Activated naive CD8-positive, alpha-beta T cell (primary cell): ENCODE results near the gene SPINT4.
"Not testable (repeated sequence)": the region's sequence is repeated elsewhere in the genome, so short reads cannot be mapped to it uniquely, and the experiment has no call there.

ENCODE experiments used
- H3K27ac Mint-ChIP-seq: one replicate; pipeline ENCODE4 v1.8.0; 2021; ENCODE audit warnings: mixed read lengths
- H3K27me3 Mint-ChIP-seq: one replicate; pipeline ENCODE4 v1.8.0; 2021; ENCODE audit warnings: mixed read lengths
- H3K36me3 Mint-ChIP-seq: one replicate; pipeline ENCODE4 v1.8.0; 2021; ENCODE audit warnings: mixed read lengths
- H3K4me1 Mint-ChIP-seq: one replicate; pipeline ENCODE4 v1.8.0; 2021; ENCODE audit warnings: low read depth, mixed read lengths
- H3K4me3 Mint-ChIP-seq: one replicate; pipeline ENCODE4 v1.8.0; 2021; ENCODE audit warnings: mild to moderate bottlenecking, mixed read lengths
- H3K9me3 Mint-ChIP-seq: one replicate; pipeline ENCODE4 v1.8.0; 2021; ENCODE audit warnings: low read depth, mixed read lengths

The SPINT4 gene

DNA sequence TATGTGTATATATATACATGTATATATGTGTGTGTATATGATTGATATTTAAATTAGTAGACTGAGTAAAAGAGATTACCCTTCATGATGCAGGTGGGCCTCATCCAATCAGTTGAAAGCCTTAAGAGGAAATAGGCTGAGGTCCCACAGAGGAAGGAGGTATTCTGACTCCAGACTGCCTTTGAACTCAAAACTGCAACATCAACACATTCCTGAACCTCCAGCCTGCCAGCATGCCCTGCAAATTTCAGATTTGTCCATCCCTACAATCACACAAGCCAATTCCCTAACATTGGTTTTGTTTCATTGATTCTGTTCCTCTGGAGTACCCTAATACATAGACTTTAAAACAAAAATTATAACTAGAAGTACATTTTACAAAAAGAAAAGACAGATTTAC lies 22.9 kb downstream of the SPINT4 start:
- Mint-ChIP-seq H3K27ac (no peak overlapping the region), H3K4me3 (no peak overlapping the region)

DNA sequence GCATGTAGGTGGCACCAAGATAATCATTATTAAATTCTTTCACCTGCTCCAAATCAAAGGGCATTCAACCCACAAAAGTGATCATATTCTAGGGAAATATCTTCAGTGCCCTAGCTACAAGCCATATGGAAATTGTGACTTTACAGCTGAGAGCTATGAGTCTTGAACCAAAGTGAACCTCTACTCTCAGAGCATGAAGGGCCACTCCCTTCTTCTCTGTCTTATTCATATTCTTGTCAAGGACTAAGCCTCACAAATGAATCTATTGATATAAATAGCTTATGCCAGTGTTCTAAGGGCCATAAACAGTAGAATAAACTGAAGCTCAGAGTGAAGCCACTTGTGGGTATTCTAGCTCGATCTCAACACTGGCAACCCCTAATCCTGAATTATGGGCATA lies 29.6 kb downstream of the SPINT4 start:
- H3K9me3 Mint-ChIP-seq: peaks cover 7% of the 10 kb centered on the region
- no peak overlapping the region for H3K4me3 Mint-ChIP-seq
- no peak overlapping the region for H3K27ac Mint-ChIP-seq
- no peaks in the 10 kb centered on the region for H3K36me3 Mint-ChIP-seq
- peaks cover 19% of the 10 kb centered on the region for H3K4me1 Mint-ChIP-seq
- peaks cover 10% of the 10 kb centered on the region for H3K27me3 Mint-ChIP-seq

More for the DNA sequence above, 22.9 kb downstream of the SPINT4 start:
- H3K27me3 Mint-ChIP-seq: peaks cover 9% of the 10 kb centered on the region
- no peaks in the 10 kb centered on the region for H3K9me3 Mint-ChIP-seq
- H3K4me1 Mint-ChIP-seq: no peaks in the 10 kb centered on the region
- no peaks in the 10 kb centered on the region for H3K36me3 Mint-ChIP-seq

DNA sequence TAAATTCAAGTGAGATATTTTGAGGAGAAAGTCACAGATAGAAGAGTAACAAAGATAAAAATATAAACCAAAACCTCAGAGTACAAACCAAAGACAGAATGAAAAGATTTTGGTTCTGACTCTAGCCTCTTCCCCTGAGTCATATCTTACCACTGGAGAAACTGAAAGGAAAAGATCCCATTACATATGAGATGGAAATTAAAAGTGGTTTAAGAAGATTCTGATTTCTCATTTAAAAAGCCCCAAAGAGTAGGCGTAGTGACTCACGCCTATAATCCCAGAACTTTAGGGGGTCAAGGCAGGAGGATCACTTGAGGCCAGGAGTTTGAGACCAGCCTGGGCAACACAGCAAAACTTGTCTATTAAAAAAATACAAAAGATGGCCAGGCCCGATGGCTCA lies 30.6 kb downstream of the SPINT4 start:
- no peaks in the 10 kb centered on the region for H3K36me3 Mint-ChIP-seq
- peaks cover 7% of the 10 kb centered on the region for H3K9me3 Mint-ChIP-seq
- peaks cover 7% of the 10 kb centered on the region for H3K27me3 Mint-ChIP-seq
- peaks cover 19% of the 10 kb centered on the region for H3K4me1 Mint-ChIP-seq
- H3K4me3 Mint-ChIP-seq: peak overlapping the region; percentile 7
- peak overlapping the region; percentile 87 for H3K27ac Mint-ChIP-seq

DNA sequence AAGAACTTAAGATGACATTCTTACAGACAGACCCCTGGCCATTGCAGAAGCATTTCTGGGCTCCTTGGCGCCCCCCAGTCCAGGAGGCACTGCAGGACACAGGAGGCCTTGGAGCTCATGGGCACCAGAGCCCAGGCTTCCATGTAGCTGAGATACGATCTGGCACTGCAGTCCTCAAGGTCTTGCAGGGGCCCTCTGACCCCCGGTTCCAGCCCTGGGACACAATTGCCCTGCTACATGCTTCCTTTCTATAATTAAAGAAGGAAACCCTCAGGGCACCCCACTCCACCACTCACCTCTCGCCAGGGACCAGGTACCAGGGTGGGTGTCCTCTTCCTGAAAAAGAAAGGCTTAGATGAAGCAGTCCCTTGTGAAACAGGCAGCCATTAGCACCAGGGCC lies 35.9 kb downstream of the SPINT4 start:
- no peaks in the 10 kb centered on the region for H3K36me3 Mint-ChIP-seq
- H3K27ac Mint-ChIP-seq: no peak overlapping the region
- H3K4me1 Mint-ChIP-seq: peaks cover 4% of the 10 kb centered on the region
- H3K27me3 Mint-ChIP-seq: peaks cover 5% of the 10 kb centered on the region
- H3K4me3 Mint-ChIP-seq: no peak overlapping the region
- H3K9me3 Mint-ChIP-seq: peaks cover 7% of the 10 kb centered on the region

DNA sequence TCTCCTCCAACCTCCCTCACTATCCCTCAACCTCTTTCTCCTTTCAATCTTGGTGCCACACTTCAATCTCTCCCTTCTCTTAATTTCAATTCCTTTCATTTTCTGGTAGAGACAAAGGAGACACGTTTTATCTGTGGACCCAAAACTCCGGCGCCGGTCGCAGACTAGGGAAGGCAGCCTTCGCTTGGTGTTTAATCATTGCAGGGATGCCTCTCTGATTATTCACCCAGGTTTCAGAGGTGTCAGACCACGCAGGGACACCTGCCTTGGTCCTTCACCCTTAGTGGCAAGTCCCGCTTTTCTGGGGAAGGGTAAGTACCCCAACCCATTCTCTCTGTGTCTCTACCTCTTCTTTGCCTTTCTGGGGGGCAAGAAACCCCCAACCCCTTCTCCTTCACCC lies 37.8 kb downstream of the SPINT4 start:
- H3K36me3 Mint-ChIP-seq, H3K27ac Mint-ChIP-seq, H3K9me3 Mint-ChIP-seq, H3K4me1 Mint-ChIP-seq, H3K27me3 Mint-ChIP-seq, H3K4me3 Mint-ChIP-seq: not testable (repeated sequence)

DNA sequence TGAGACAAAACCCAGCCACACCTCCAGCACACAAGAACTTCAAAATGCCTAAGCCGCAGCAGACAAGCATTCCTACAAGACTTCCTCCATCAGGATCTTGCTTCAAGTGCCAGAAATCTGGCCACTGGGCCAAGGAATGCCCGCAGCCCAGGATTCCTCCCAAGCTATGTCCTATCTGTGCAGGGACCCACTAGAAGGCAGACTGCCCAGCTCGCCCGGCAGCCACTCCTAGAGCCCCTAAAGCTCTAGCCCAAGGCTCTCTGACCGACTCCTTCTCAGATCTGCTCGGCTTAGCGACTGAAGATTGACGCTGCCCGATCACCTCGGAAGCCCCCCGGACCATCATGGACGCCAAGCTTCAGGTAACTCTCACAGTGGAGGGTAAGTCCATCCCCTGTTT lies 39.8 kb downstream of the SPINT4 start:
- not testable (repeated sequence) for H3K27me3 Mint-ChIP-seq, H3K9me3 Mint-ChIP-seq, H3K4me1 Mint-ChIP-seq, H3K4me3 Mint-ChIP-seq, H3K27ac Mint-ChIP-seq, H3K36me3 Mint-ChIP-seq

DNA sequence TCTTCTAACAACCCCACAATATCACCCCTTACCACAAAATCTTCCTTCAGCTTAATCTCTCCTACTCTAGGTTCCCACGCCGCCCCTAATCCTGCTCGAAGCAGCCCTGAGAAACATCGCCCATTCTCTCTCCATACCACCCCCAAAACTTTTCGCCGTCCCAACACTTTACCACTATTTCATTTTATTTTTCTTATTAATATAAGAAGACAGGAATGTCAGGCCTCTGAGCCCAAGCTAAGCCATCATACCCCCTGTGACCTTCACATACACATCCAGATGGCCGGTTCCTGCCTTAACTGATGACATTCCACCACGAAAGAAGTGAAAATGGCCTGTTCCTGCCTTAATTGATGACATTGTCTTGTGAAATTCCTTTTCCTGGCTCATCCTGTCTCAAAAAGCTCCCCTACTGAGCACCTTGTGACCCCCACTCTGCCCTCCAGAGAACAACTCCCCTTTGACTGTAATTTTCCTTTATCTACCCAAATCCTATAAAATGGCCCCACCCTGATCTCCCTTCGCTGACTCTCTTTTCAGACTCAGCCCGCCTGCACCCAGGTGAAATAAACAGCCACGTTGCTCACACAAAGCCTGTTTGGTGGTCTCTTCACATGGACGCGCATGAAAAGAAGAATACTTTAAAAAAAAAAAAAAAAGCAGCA lies 42.6 kb downstream of the SPINT4 start:
- not testable (repeated sequence) for H3K27me3 Mint-ChIP-seq, H3K36me3 Mint-ChIP-seq, H3K4me1 Mint-ChIP-seq, H3K4me3 Mint-ChIP-seq, H3K27ac Mint-ChIP-seq, H3K9me3 Mint-ChIP-seq

DNA sequence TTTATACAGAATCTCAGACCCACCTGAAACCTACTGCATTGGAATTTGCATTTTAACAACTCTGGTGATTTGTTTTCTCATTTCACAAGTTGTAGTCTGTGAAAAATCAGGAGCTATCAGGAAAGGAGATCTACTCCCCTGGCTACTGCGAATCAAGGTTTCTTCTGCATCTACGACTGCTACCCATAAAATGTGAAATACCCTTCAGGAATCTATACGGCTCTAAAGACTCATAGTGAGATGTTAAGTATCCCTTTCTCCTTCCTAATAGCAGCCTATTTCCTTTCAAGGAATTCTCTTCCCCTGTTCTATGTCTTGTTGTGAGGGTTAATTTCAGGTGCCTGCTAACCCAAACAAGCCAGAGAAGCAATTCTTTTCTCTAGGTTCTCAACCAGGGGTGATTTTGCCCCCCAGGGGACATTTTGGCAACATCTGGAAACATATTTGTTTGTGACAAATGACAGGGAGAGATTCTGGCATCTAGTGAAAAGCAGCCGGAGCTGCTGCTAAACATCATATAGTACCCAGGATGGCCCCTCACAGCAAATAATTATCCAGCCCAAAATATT lies 43.2 kb downstream of the SPINT4 start:
- Mint-ChIP-seq H3K4me1 (no peaks in the 10 kb centered on the region), H3K27me3 (peaks cover 3% of the 10 kb centered on the region), H3K9me3 (no peaks in the 10 kb centered on the region), H3K27ac (no peak overlapping the region), H3K4me3 (no peak overlapping the region), H3K36me3 (no peaks in the 10 kb centered on the region)

DNA sequence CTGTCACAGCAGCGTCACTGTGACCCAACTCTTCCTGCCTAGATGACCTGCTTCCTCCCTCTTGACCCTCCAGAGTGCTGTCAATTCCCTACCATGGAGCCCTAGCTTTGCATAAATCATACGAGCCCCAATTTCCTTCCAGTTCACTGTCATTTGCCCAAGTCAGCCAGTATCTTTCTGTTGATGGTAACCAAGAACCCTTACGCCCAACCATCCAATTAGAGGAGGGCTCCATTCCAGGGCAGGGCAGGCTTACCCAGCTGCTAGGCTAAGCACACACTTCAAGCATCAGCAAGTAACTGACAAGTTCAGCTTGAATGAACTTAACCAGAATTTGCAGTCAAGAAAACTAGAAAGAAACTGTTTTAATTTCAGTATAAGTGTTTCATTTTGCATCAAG lies 43.8 kb downstream of the SPINT4 start:
- peaks cover 3% of the 10 kb centered on the region for H3K27me3 Mint-ChIP-seq
- peaks cover 2% of the 10 kb centered on the region for H3K4me1 Mint-ChIP-seq

DNA sequence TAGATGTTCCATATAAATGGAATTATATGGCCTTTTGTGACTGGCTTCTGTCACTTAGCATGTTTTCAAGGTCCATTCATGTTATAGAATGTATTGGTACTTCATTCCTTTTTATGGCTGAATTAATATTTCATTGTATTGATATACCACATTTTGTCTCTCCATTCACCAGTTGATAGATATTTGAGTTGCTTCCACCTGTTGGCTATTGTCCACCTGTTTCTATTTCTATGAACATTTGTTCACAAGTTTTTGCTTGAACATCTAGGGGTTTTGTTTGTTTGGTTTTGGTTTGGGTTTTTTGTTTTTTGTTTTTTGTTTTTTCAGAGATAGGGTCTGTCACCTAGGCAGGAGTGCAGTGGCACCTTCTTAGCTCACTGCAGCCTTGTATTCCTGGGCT lies 46.3 kb downstream of the SPINT4 start:
- no peaks in the 10 kb centered on the region for H3K9me3 Mint-ChIP-seq
- no peaks in the 10 kb centered on the region for H3K27me3 Mint-ChIP-seq
- H3K4me3 Mint-ChIP-seq: no peak overlapping the region
- no peaks in the 10 kb centered on the region for H3K36me3 Mint-ChIP-seq
- peaks cover 3% of the 10 kb centered on the region for H3K4me1 Mint-ChIP-seq
- H3K27ac Mint-ChIP-seq: no peak overlapping the region

More for the DNA sequence above, 43.8 kb downstream of the SPINT4 start:
- Mint-ChIP-seq H3K27ac (no peak overlapping the region), H3K9me3 (no peaks in the 10 kb centered on the region), H3K4me3 (no peak overlapping the region), H3K36me3 (no peaks in the 10 kb centered on the region)

DNA sequence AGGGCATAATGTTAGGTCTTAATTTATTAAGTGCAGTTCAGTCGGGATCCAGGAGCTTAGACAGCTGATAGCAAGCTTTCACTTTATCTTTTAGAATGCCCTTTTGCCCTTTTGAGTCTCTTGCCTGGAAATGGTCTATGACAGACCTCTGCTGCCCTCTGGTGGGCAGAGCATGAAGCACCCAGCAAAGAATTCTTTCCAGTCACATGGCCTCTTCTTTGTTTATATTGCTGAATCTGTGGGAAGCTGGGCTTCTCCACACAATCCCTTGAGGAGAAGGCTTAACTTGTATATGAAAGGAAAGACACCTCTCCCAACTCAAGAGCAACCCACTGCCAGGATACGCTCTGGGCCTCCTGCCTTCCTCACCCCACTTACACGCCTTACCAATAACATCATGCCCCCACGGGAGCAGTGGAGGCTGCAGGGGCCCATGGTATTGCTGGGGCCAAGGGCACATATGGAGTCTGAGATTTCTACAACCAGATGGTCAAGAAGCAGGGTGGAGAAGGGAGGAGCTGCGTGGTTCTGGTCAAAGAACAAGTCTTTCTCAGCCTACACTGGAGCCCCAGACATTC lies 49.1 kb downstream of the SPINT4 start:
- no peaks in the 10 kb centered on the region for H3K36me3 Mint-ChIP-seq
- H3K27me3 Mint-ChIP-seq: peaks cover 2% of the 10 kb centered on the region
- no peak overlapping the region for H3K27ac Mint-ChIP-seq
- no peaks in the 10 kb centered on the region for H3K9me3 Mint-ChIP-seq
- peaks cover 3% of the 10 kb centered on the region for H3K4me1 Mint-ChIP-seq
- H3K4me3 Mint-ChIP-seq: no peak overlapping the region

DNA sequence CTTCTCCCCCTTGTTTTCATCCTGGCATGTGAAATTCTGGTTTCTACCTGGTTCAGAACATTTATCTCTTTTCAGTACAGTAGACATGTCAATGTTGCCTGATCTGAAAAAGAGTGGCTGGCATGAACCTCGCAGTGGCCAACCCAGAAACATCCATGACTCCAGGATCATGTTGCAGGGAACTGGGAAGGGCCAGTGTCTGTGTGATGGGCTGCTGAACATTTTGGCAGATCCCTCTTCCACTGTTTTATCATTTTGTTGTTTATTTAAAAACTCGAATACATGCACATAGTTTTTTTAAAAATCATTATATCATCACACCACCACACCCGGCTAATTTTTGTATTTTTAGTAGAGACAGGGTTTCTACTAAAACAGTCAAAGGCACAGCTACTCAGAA lies 50.5 kb downstream of the SPINT4 start:
- Mint-ChIP-seq H3K9me3 (no peaks in the 10 kb centered on the region), H3K4me1 (peaks cover 3% of the 10 kb centered on the region), H3K27me3 (peaks cover 2% of the 10 kb centered on the region), H3K27ac (no peak overlapping the region), H3K4me3 (no peak overlapping the region), H3K36me3 (no peaks in the 10 kb centered on the region)

DNA sequence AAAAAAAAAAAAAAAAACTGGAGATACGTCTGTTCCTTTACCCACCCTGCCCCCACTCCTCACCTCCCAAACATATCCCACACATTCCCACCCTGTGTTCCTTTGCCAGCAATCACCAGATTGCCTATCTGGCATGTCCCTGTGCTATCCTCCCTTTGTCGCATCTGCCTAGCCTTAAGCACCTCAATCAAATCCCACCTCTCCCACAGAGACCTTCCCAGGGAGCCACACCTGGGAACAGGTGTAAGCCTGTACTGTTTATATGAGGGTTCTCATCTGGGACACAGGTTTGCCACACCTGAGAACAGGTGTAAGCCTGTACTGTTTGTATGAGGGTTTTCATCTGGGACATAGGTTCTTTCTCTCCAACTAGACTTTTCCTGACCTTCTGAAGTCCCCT lies 52.8 kb downstream of the SPINT4 start:
- Mint-ChIP-seq H3K36me3 (no peaks in the 10 kb centered on the region), H3K4me3 (no peak overlapping the region), H3K9me3 (no peaks in the 10 kb centered on the region), H3K27me3 (peaks cover 2% of the 10 kb centered on the region), H3K27ac (no peak overlapping the region), H3K4me1 (peaks cover 3% of the 10 kb centered on the region)

DNA sequence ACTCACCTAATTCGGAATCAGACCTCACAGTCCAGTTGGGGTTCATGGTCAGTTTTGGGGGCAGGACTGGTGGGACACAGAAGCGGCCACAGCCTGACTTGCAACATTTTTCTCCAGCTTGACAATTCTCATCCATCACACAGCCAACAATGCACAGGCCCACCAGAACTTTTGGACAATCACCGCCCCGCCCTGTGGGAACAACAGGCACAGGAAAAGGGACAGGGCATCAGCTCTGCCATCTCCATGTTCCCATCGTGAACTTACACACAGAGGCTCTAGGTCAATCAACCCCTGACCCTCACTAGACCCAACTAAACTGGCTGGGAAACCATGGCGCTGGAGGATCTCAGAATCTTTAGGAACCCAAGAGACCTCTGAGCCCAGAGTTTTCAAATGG lies 53.3 kb downstream of the SPINT4 start:
- Mint-ChIP-seq H3K27me3 (peaks cover 2% of the 10 kb centered on the region), H3K9me3 (no peaks in the 10 kb centered on the region), H3K4me1 (peaks cover 3% of the 10 kb centered on the region), H3K4me3 (no peak overlapping the region), H3K27ac (no peak overlapping the region), H3K36me3 (no peaks in the 10 kb centered on the region)
